Measurements from ENCODE around the gene TTC34. TPM values are rescaled to one million over a fixed set of nuclear protein-coding genes. Genes with fewer than 3 reads are reported as not detected.

Gene TTC34
- total and polyA plus RNA-seq, 3 donors from 2014 or later: 3.0 to 5.2 (median 4.1) TPM

GRCh38 chr1:2803086-2803930 lies 1.8 kb upstream of the TTC34 start:
- Histone ChIP-seq H3K4me1 (no peaks in the 10 kb centered on the region), H3K27ac (no peak overlapping the region), H3K4me3 (no peak overlapping the region), H3K36me3 (ENCODE audit: low read depth, missing control alignments) (no peaks in the 10 kb centered on the region), H3K9me3 (no peaks in the 10 kb centered on the region), H3K27me3 (no peaks in the 10 kb centered on the region)
- no peak for DNase-seq
- 91 to 92% methylated on average over 15 to 37 of the region's 37 CpGs for WGBS, 2 donors
- intact Hi-C loops (cut with DNase I; ENCODE audit: low total_unique reads): no loop called here
- TF ChIP-seq POLR2A (IDR thresholded peaks at IDR 0.05): no peak
- TF ChIP-seq CTCF (IDR thresholded peaks at IDR 0.05): no peak

GRCh38 chr1:2802421-2802961 lies 998 bp upstream of the TTC34 start:
- no peak overlapping the region for H3K4me3 ChIP-seq
- DNase-seq: no peak
- intact Hi-C loops (cut with DNase I; ENCODE audit: low total_unique reads): no loop called here
- H3K4me1 ChIP-seq: no peaks in the 10 kb centered on the region
- H3K27me3 ChIP-seq: no peaks in the 10 kb centered on the region
- H3K36me3 ChIP-seq (ENCODE audit: low read depth, missing control alignments): no peaks in the 10 kb centered on the region
- H3K9me3 ChIP-seq: no peaks in the 10 kb centered on the region
- H3K27ac ChIP-seq: no peak overlapping the region
- no peak for TF ChIP-seq POLR2A (IDR thresholded peaks at IDR 0.05)
- TF ChIP-seq CTCF (IDR thresholded peaks at IDR 0.05): no peak
- 89% methylated on average over 10 of the region's 10 CpGs; no CpG with 5 or more reads in 1 of the 2 donors for WGBS, 2 donors

GRCh38 chr1:2801046-2801445 lies 447 bp downstream of the TTC34 start:
- 80 to 95% methylated on average over 3 to 11 of the region's 11 CpGs for WGBS, 2 donors
- no peak for DNase-seq
- H3K27ac ChIP-seq: no peak overlapping the region
- no peak overlapping the region for H3K4me3 ChIP-seq
- TF ChIP-seq CTCF (IDR thresholded peaks at IDR 0.05) (no peak), POLR2A (IDR thresholded peaks at IDR 0.05) (no peak)
- H3K4me1 ChIP-seq: no peaks in the 10 kb centered on the region
- intact Hi-C loops (cut with DNase I; ENCODE audit: low total_unique reads): no loop called here
- no peaks in the 10 kb centered on the region for H3K9me3 ChIP-seq
- no peaks in the 10 kb centered on the region for H3K36me3 ChIP-seq (ENCODE audit: low read depth, missing control alignments)
- H3K27me3 ChIP-seq: no peaks in the 10 kb centered on the region

GRCh38 chr1:2800664-2801045 lies 838 bp downstream of the TTC34 start:
- Histone ChIP-seq H3K4me3 (no peak overlapping the region), H3K36me3 (ENCODE audit: low read depth, missing control alignments) (no peaks in the 10 kb centered on the region), H3K27me3 (no peaks in the 10 kb centered on the region), H3K9me3 (no peaks in the 10 kb centered on the region), H3K4me1 (no peaks in the 10 kb centered on the region), H3K27ac (no peak overlapping the region)
- no peak for TF ChIP-seq CTCF (IDR thresholded peaks at IDR 0.05)
- no peak for TF ChIP-seq POLR2A (IDR thresholded peaks at IDR 0.05)
- intact Hi-C loops (cut with DNase I; ENCODE audit: low total_unique reads): no loop called here
- no peak for DNase-seq
- 73 to 83% methylated on average over 1 to 12 of the region's 12 CpGs for WGBS, 2 donors
